KMS-11 (cell line): ENCODE results near the gene SLC25A15.
"Not testable (repeated sequence)": the region's sequence is repeated elsewhere in the genome, so short reads cannot be mapped to it uniquely, and the experiment has no call there.

Experiments
- H2AFZ ChIP-seq: fragments of 200-600 bp; sonication (generic); 2 replicates; pipeline ENCODE4 v1.6.1; 2016; ENCODE audit warnings: antibody characterized with exemption, mixed run types, low read depth
- H3K27ac ChIP-seq: fragments of 200-600 bp; sonication (generic); 2 replicates; pipeline ENCODE4 v1.6.1; 2016; ENCODE audit warnings: mild to moderate bottlenecking, mixed run types
- H3K27me3 ChIP-seq: fragments of 200-600 bp; sonication (generic); 2 replicates; pipeline ENCODE4 v1.6.1; 2017; ENCODE audit warnings: mild to moderate bottlenecking, low read depth, mixed run types, moderate library complexity; ENCODE audit not compliant: insufficient read depth
- H3K36me3 ChIP-seq: fragments of 200-600 bp; sonication (generic); 2 replicates; pipeline ENCODE4 v1.6.1; 2017; ENCODE audit warnings: mild to moderate bottlenecking, mixed run types; ENCODE audit not compliant: insufficient read depth
- H3K4me1 ChIP-seq: fragments of 200-600 bp; sonication (generic); 2 replicates; pipeline ENCODE4 v1.6.1; 2016; ENCODE audit warnings: mild to moderate bottlenecking, low read depth, mixed run types; ENCODE audit not compliant: poor library complexity, severe bottlenecking
- H3K4me2 ChIP-seq: fragments of 200-600 bp; sonication (generic); 2 replicates; pipeline ENCODE4 v1.7.0; 2016; ENCODE audit warnings: mild to moderate bottlenecking, mixed run types
- H3K4me3 ChIP-seq: fragments of 200-600 bp; sonication (generic); IDR thresholded peaks from 2 replicates; pipeline ENCODE4 v1.6.1; 2017; ENCODE audit warnings: low read depth, low read length, mixed read lengths; ENCODE audit not compliant: insufficient read depth
- H3K79me2 ChIP-seq: fragments of 200-600 bp; sonication (generic); 2 replicates; pipeline ENCODE4 v1.6.1; 2016; ENCODE audit warnings: low read depth, mixed run types; ENCODE audit not compliant: insufficient read depth
- H3K9ac ChIP-seq: fragments of 200-600 bp; sonication (generic); 2 replicates; pipeline ENCODE4 v1.6.1; 2016; ENCODE audit warnings: mild to moderate bottlenecking, mixed run types
- H4K20me1 ChIP-seq: fragments of 200-600 bp; sonication (generic); 2 replicates; pipeline ENCODE4 v1.6.1; 2016; ENCODE audit warnings: mild to moderate bottlenecking, mixed run types; ENCODE audit not compliant: insufficient read depth
- TF ChIP-seq, protein P1 (sequence below): fragments of 200-600 bp; sonication (generic); conservative IDR thresholded peaks from 2 replicates; pipeline ENCODE4 v1.6.1; 2017; ENCODE audit warnings: low read depth, mild to moderate bottlenecking, antibody characterized with exemption, low read length, moderate library complexity, mixed read lengths

Gene SLC25A15

DNA sequence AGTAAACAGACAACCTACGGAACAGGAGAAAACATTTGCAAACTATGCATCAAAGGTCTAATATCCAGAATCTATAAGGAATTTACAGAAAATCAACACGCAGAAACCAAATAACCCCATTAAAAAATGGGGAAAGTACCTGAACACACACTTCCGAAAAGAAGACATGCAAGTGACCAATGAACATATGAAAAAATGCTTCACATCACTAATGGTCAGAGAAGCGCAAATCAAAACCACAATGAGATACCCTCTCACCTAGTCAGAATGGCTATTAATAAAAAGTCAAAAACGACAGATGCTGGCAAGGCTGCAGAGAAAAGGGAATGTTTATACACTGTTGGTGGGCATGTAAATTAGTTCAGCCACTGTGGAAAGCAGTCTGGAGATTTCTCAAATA is 29.5 kb downstream of the SLC25A15 start:
- H3K4me1 ChIP-seq, result peaks cover 10% of the 10 kb centered on the region
- TF ChIP-seq, protein P1, sequence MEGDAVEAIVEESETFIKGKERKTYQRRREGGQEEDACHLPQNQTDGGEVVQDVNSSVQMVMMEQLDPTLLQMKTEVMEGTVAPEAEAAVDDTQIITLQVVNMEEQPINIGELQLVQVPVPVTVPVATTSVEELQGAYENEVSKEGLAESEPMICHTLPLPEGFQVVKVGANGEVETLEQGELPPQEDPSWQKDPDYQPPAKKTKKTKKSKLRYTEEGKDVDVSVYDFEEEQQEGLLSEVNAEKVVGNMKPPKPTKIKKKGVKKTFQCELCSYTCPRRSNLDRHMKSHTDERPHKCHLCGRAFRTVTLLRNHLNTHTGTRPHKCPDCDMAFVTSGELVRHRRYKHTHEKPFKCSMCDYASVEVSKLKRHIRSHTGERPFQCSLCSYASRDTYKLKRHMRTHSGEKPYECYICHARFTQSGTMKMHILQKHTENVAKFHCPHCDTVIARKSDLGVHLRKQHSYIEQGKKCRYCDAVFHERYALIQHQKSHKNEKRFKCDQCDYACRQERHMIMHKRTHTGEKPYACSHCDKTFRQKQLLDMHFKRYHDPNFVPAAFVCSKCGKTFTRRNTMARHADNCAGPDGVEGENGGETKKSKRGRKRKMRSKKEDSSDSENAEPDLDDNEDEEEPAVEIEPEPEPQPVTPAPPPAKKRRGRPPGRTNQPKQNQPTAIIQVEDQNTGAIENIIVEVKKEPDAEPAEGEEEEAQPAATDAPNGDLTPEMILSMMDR, result no peak
- H3K27ac ChIP-seq, result no peak overlapping the region
- no peak overlapping the region for H2AFZ ChIP-seq
- H4K20me1 ChIP-seq, result no peaks in the 10 kb centered on the region
- H3K36me3 ChIP-seq, result no peaks in the 10 kb centered on the region
- no peak overlapping the region for H3K4me3 ChIP-seq
- H3K4me2 ChIP-seq, result no peak overlapping the region
- no peaks in the 10 kb centered on the region for H3K27me3 ChIP-seq
- no peaks in the 10 kb centered on the region for H3K79me2 ChIP-seq
- no peak overlapping the region for H3K9ac ChIP-seq

DNA sequence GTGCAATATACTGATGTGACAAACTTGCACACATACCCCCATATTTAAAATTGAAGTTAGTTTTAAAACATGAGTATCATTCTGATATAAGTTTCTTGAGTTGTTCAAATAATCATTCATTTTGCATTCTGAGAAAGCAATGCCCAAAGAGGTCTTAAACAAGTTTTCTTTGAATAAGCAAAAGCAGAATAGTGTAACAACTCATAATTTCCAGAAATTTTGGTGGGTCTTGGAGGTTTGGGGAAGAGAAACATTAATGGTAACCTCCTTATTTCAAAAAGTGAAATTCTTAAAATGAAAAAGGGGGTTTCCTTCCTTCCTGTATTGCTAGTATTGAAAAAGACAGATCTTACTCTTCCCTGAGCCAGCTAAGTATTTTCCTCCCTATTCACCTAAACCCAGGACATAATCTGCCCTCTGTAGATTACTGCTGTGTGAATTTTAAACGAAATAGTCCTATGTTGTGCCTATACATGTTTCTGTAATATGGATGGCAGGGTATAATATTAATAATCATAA is 30.4 kb downstream of the SLC25A15 start:
- H3K36me3 ChIP-seq, result no peaks in the 10 kb centered on the region
- TF ChIP-seq, protein P1, result no peak
- H3K9ac ChIP-seq, result no peak overlapping the region
- H2AFZ ChIP-seq, result no peak overlapping the region
- H3K4me3 ChIP-seq, result no peak overlapping the region
- no peaks in the 10 kb centered on the region for H4K20me1 ChIP-seq
- no peaks in the 10 kb centered on the region for H3K27me3 ChIP-seq
- H3K4me1 ChIP-seq, result peaks cover under 1% of the 10 kb centered on the region
- H3K79me2 ChIP-seq, result no peaks in the 10 kb centered on the region
- no peak overlapping the region for H3K27ac ChIP-seq
- H3K4me2 ChIP-seq, result no peak overlapping the region

DNA sequence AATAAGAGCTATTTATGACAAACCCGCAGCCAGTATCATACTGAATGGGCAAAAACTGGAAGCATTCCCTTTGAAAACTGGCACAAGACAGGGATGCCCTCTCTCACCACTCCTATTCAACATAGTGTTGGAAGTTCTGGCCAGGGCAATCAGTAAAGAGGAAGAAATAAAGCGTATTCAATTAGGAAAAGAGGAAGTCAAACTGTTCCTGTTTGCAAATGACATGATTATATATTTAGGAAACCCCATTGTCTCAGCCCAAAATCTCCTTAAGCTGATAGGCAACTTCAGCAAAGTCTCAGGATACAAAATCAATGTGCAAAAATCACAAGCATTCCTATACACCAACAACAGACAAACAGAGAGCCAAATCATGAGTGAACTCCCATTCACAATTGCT is 50.3 kb downstream of the SLC25A15 start:
- not testable (repeated sequence) for H3K4me2 ChIP-seq, H3K79me2 ChIP-seq, H3K4me1 ChIP-seq, H4K20me1 ChIP-seq, H3K4me3 ChIP-seq, H3K27ac ChIP-seq, H3K27me3 ChIP-seq, H2AFZ ChIP-seq, H3K36me3 ChIP-seq, H3K9ac ChIP-seq

DNA sequence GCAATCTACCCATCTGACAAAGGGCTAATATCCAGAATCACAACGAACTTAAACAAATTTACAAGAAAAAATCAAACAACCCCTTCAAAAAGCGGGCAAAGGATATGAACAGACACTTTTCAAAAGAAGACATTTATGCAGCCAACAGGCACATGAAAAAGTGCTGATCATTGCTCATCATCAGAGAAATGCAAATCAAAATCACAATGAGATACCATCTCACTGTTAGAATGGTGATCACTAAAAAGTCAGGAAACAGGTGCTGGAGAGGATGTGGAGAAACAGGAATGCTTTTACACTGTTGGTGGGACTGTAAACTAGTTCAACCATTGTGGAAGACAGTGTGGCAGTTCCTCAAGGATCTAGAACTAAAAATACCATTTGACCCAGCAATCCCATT is 51.5 kb downstream of the SLC25A15 start:
- not testable (repeated sequence) for H4K20me1 ChIP-seq, H3K79me2 ChIP-seq, H3K36me3 ChIP-seq, H3K27ac ChIP-seq, H2AFZ ChIP-seq, H3K4me3 ChIP-seq, H3K27me3 ChIP-seq, H3K9ac ChIP-seq, H3K4me2 ChIP-seq, H3K4me1 ChIP-seq
